Measurements from ENCODE around the gene USP48.

DNA sequence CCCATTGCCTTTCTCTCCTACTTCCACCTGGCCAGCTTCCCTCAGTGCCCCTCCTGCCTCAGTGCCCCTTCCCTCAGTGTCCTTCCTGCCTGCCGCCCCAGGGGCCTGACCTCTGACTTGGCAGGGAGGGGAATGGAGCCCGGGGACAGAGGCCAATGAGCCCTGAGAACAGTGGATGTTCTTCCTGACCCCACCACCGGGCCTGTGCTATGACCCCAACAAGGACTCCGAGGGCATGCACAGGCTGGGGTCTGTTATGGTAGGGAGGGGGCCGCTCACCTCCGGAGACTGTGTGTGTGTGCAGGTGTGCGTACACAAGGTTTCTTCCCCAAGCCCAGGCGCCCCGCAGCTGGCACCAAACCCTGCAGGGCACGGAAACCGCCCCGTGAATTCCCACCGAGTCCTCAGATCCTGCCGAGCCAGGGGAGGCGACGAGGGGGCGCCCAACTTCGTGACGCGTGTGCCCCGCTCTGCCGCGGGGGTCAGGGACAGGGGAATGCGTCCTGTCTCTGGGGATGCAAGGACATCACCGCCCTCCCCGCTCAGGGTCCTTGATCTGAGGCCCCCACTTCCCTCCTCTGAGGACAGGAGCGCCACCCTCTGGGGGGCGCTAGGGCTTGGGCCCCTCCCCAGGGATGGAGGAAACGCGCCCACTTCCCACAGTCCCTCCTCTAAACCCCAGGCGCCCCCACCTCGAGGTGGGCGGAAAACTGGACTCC, 114.6 kb downstream of the USP48 start:
- no peak for TF ChIP-seq GATA2 (IDR thresholded peaks at IDR 0.05; ENCODE audit: low read depth, low read length)
- TF ChIP-seq GATA3 (IDR thresholded peaks at IDR 0.05; ENCODE audit: low read depth, low read length): no peak

Measured in SH-SY5Y (cell line).